H9 (cell line): ENCODE data around the gene LYPD4. TPM values are rescaled to one million over a fixed set of nuclear protein-coding genes. Genes with fewer than 3 reads are reported as not detected.

ENCODE experiments used
- DNase-seq: peaks from one replicate; pipeline ENCODE4 v3.0.0-alpha.2; 2017
- H2AFZ ChIP-seq: one replicate; pipeline ENCODE4 v1.6.1; 2013; ENCODE audit warnings: mild to moderate bottlenecking, low read length, control low read depth, moderate library complexity
- H2AK5ac ChIP-seq: 2 replicates; pipeline ENCODE4 v1.6.1; 2013; ENCODE audit warnings: low read length, control low read depth, mixed read lengths; ENCODE audit not compliant: insufficient read length
- H2BK120ac ChIP-seq: one replicate; pipeline ENCODE4 v1.6.1; 2013; ENCODE audit warnings: low read depth, mild to moderate bottlenecking, low read length, control low read depth, inconsistent platforms; ENCODE audit not compliant: poor library complexity, severe bottlenecking
- H2BK12ac ChIP-seq: 2 replicates; pipeline ENCODE4 v1.6.1; 2013; ENCODE audit warnings: low read length, control low read depth, mixed read lengths, low read depth; ENCODE audit not compliant: insufficient read length
- H2BK15ac ChIP-seq: 2 replicates; pipeline ENCODE4 v1.6.1; 2013; ENCODE audit warnings: low read depth, low read length, control low read depth
- H2BK20ac ChIP-seq: one replicate; pipeline ENCODE4 v1.6.1; 2013; ENCODE audit warnings: low read depth, mild to moderate bottlenecking, low read length, control low read depth, inconsistent platforms; ENCODE audit not compliant: poor library complexity, severe bottlenecking
- H2BK5ac ChIP-seq: 2 replicates; pipeline ENCODE4 v1.6.1; 2013; ENCODE audit warnings: low read length, control low read depth, mixed read lengths; ENCODE audit not compliant: insufficient read length
- H3K14ac ChIP-seq: 2 replicates; pipeline ENCODE4 v1.6.1; 2013; ENCODE audit warnings: low read length, control low read depth; ENCODE audit not compliant: insufficient read depth
- H3K18ac ChIP-seq: 2 replicates; pipeline ENCODE4 v1.6.1; 2013; ENCODE audit warnings: low read depth, mild to moderate bottlenecking, mixed read lengths, low read length, control low read depth; ENCODE audit not compliant: insufficient read length
- H3K23ac ChIP-seq: 2 replicates; pipeline ENCODE4 v1.6.1; 2013; ENCODE audit warnings: low read length, control low read depth, mixed read lengths, low read depth; ENCODE audit not compliant: insufficient read length
- H3K23me2 ChIP-seq: 2 replicates; pipeline ENCODE4 v1.6.1; 2013; ENCODE audit warnings: low read depth, mild to moderate bottlenecking, mixed read lengths, low read length, control low read depth; ENCODE audit not compliant: insufficient read length, poor library complexity, severe bottlenecking
- H3K27ac ChIP-seq: 2 replicates; pipeline ENCODE4 v1.5.1; 2013; ENCODE audit warnings: low read length, control low read depth, mixed read lengths, low read depth; ENCODE audit not compliant: insufficient read length
- H3K27me3 ChIP-seq: 2 replicates; pipeline ENCODE4 v1.6.1; 2013; ENCODE audit warnings: low read length, control low read depth, inconsistent platforms; ENCODE audit not compliant: insufficient read depth
- H3K4ac ChIP-seq: 2 replicates; pipeline ENCODE4 v1.6.1; 2013; ENCODE audit warnings: low read depth, mild to moderate bottlenecking, control low read depth, inconsistent platforms, low read length, moderate library complexity
- H3K4me1 ChIP-seq: 2 replicates; pipeline ENCODE4 v1.6.1; 2013; ENCODE audit warnings: low read length, control low read depth, inconsistent platforms; ENCODE audit not compliant: insufficient read depth
- H3K4me2 ChIP-seq: 2 replicates; pipeline ENCODE4 v1.6.1; 2013; ENCODE audit warnings: low read length, control low read depth, mixed read lengths; ENCODE audit not compliant: insufficient read length, insufficient read depth
- H3K56ac ChIP-seq: 2 replicates; pipeline ENCODE4 v1.6.1; 2013; ENCODE audit warnings: low read depth, mild to moderate bottlenecking, mixed read lengths, low read length, control low read depth; ENCODE audit not compliant: insufficient read length
- H3K79me1 ChIP-seq: 2 replicates; pipeline ENCODE4 v1.6.1; 2013; ENCODE audit warnings: low read depth, mild to moderate bottlenecking, moderate library complexity, low read length, control low read depth, inconsistent platforms; ENCODE audit not compliant: insufficient read depth, poor library complexity, severe bottlenecking
- H3K79me2 ChIP-seq: 2 replicates; pipeline ENCODE4 v1.6.1; 2013; ENCODE audit warnings: low read length, control low read depth, inconsistent platforms; ENCODE audit not compliant: insufficient read depth
- H3K9ac ChIP-seq: 2 replicates; pipeline ENCODE4 v1.6.1; 2013; ENCODE audit warnings: low read length, control low read depth, mixed read lengths; ENCODE audit not compliant: insufficient read length; ENCODE audit errors: extremely low read depth
- H3K9me3 ChIP-seq: one replicate; pipeline ENCODE4 v1.6.1; 2013; ENCODE audit warnings: low read depth, low read length, inconsistent platforms; ENCODE audit not compliant: control insufficient read depth
- H3T11ph ChIP-seq: one replicate; pipeline ENCODE4 v1.6.1; 2013; ENCODE audit warnings: mild to moderate bottlenecking, low read length, control low read depth, inconsistent platforms
- H4K20me1 ChIP-seq: one replicate; pipeline ENCODE4 v1.6.1; 2013; ENCODE audit not compliant: control insufficient read depth, insufficient read length, insufficient read depth
- H4K5ac ChIP-seq: 2 replicates; pipeline ENCODE4 v1.6.1; 2013; ENCODE audit warnings: low read depth, mild to moderate bottlenecking, mixed read lengths, low read length, control low read depth; ENCODE audit not compliant: insufficient read length
- H4K8ac ChIP-seq: replicated peaks from 2 replicates; pipeline ENCODE4 v1.6.1; 2013; ENCODE audit warnings: low read length, control low read depth, mixed read lengths, low read depth; ENCODE audit not compliant: insufficient read length
- H4K91ac ChIP-seq: 2 replicates; pipeline ENCODE4 v1.6.1; 2013; ENCODE audit warnings: low read depth, mild to moderate bottlenecking, moderate library complexity, mixed read lengths, low read length, control low read depth; ENCODE audit not compliant: insufficient read length
- H3K27ac Mint-ChIP-seq, 3 experiments: 2 replicates in 2 of 3; 3 replicates in 1 of 3; pipeline ENCODE4 v1.8.0; 2020 to 2021; ENCODE audit warnings: mixed read lengths in 3 of 3, mild to moderate bottlenecking in 1 of 3, moderate library complexity in 1 of 3
- H3K27me3 Mint-ChIP-seq: 2 replicates; pipeline ENCODE4 v1.8.0; 2021; ENCODE audit warnings: low read depth, mild to moderate bottlenecking, moderate library complexity, mixed read lengths
- H3K36me3 Mint-ChIP-seq, 3 experiments: 2 replicates in 2 of 3; 3 replicates in 1 of 3; pipeline ENCODE4 v1.8.0; 2020 to 2021; ENCODE audit warnings: low read depth in 3 of 3, mixed read lengths in 3 of 3; ENCODE audit not compliant: insufficient read depth in 1 of 3
- H3K4me1 Mint-ChIP-seq, 2 experiments: 2 replicates each; pipeline ENCODE4 v1.8.0; 2020; ENCODE audit warnings: mixed read lengths in 2 of 2
- H3K4me3 Mint-ChIP-seq, 2 experiments: 2 replicates in 1 of 2; 3 replicates in 1 of 2; pipeline ENCODE4 v1.8.0; 2020 to 2021; ENCODE audit warnings: mild to moderate bottlenecking in 2 of 2, mixed read lengths in 2 of 2, moderate library complexity in 1 of 2
- H3K9me3 Mint-ChIP-seq, 2 experiments: 2 replicates in 1 of 2; 3 replicates in 1 of 2; pipeline ENCODE4 v1.8.0; 2020; ENCODE audit warnings: mild to moderate bottlenecking in 2 of 2, mixed read lengths in 2 of 2, moderate library complexity in 1 of 2
- WGBS: extraction: QIAGEN DNeasy Blood & Tissue Kit; methylation state at CpG from one replicate; pipeline ENCODE4 v1.1.7; 2013; ENCODE audit warnings: missing lambda C conversion rate, low lambda C conversion rate, mixed read lengths; ENCODE audit not compliant: insufficient read length; ENCODE audit errors: extremely low coverage; 5-methylcytosine and 5-hydroxymethylcytosine counted together
- total RNA-seq: library from RNA; stranded (reverse); gene quantifications from 2 replicates; pipeline ENCODE4 v1.2.1, GENCODE V29; 2021
- TF ChIP-seq, protein P1 (sequence below): fragments of 200-600 bp; sonication (generic); conservative IDR thresholded peaks from 3 replicates; pipeline ENCODE4 v1.8.0; 2021; ENCODE audit warnings: antibody characterized with exemption, mild to moderate bottlenecking

Gene LYPD4
- total RNA-seq, 1 experiment from 2014 or later: not detected

DNA sequence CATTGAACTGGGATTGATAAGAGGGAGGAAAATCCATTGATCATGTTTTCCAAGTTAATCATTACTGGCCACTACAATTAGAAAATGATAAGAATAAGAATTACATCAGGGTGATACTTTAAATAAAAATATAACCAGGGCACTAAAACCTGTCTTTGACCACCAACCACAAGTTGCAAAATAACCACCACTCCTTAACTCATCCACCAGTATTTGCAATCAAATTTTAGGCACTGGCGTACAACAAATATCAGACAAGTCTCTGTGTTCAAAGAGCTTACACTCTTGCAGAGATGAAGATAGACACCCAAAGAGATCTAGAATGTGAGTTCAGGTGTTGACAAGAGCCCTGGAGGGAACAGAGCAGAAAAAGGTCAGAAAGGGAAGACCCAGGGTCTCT is 47.6 kb downstream of the LYPD4 start:
- Mint-ChIP-seq H3K4me1 (no peaks in the 10 kb centered on the region), H3K27me3 (peaks cover 16% of the 10 kb centered on the region), H3K4me3 (no peak overlapping the region), H3K9me3 (peaks cover 11 to 81% of the 10 kb centered on the region in 2 experiments), H3K36me3 (no peaks in the 10 kb centered on the region; a peak in 1 of 7 replicates), H3K27ac (no peak overlapping the region)
- Histone ChIP-seq H3K23me2 (no peaks in the 10 kb centered on the region), H2BK15ac (no peak overlapping the region), H3K79me2 (no peaks in the 10 kb centered on the region), H3K56ac (no peak overlapping the region), H3K27ac (no peak overlapping the region), H4K91ac (no peak overlapping the region), H3K9me3 (no peaks in the 10 kb centered on the region), H2BK12ac (no peak overlapping the region), H3T11ph (no peak overlapping the region), H4K20me1 (no peaks in the 10 kb centered on the region), H2BK120ac (no peak overlapping the region), H2AFZ (no peak overlapping the region), H3K4me1 (no peaks in the 10 kb centered on the region), H2BK5ac (no peak overlapping the region), H3K14ac (no peak overlapping the region), H3K9ac (no peak overlapping the region), H2AK5ac (no peak overlapping the region), H3K18ac (no peak overlapping the region), H3K27me3 (no peaks in the 10 kb centered on the region), H4K5ac (no peak overlapping the region), H3K23ac (no peak overlapping the region), H4K8ac (no peak overlapping the region), H3K4ac (no peak overlapping the region), H2BK20ac (no peak overlapping the region), H3K79me1 (no peaks in the 10 kb centered on the region), H3K4me2 (no peak overlapping the region)
- TF ChIP-seq, protein P1, sequence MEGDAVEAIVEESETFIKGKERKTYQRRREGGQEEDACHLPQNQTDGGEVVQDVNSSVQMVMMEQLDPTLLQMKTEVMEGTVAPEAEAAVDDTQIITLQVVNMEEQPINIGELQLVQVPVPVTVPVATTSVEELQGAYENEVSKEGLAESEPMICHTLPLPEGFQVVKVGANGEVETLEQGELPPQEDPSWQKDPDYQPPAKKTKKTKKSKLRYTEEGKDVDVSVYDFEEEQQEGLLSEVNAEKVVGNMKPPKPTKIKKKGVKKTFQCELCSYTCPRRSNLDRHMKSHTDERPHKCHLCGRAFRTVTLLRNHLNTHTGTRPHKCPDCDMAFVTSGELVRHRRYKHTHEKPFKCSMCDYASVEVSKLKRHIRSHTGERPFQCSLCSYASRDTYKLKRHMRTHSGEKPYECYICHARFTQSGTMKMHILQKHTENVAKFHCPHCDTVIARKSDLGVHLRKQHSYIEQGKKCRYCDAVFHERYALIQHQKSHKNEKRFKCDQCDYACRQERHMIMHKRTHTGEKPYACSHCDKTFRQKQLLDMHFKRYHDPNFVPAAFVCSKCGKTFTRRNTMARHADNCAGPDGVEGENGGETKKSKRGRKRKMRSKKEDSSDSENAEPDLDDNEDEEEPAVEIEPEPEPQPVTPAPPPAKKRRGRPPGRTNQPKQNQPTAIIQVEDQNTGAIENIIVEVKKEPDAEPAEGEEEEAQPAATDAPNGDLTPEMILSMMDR: no peak
- WGBS: no CpG with 5 or more reads among the region's 1 CpG
- DNase-seq: no peak
